Measurements from ENCODE around the gene ATP11A. TPM values are rescaled to one million over a fixed set of nuclear protein-coding genes. Genes with fewer than 3 reads are reported as not detected.

ATP11A gene
- total and polyA plus RNA-seq, 2 experiments from 2014 or later = 12.3 to 52.6 TPM

DNA sequence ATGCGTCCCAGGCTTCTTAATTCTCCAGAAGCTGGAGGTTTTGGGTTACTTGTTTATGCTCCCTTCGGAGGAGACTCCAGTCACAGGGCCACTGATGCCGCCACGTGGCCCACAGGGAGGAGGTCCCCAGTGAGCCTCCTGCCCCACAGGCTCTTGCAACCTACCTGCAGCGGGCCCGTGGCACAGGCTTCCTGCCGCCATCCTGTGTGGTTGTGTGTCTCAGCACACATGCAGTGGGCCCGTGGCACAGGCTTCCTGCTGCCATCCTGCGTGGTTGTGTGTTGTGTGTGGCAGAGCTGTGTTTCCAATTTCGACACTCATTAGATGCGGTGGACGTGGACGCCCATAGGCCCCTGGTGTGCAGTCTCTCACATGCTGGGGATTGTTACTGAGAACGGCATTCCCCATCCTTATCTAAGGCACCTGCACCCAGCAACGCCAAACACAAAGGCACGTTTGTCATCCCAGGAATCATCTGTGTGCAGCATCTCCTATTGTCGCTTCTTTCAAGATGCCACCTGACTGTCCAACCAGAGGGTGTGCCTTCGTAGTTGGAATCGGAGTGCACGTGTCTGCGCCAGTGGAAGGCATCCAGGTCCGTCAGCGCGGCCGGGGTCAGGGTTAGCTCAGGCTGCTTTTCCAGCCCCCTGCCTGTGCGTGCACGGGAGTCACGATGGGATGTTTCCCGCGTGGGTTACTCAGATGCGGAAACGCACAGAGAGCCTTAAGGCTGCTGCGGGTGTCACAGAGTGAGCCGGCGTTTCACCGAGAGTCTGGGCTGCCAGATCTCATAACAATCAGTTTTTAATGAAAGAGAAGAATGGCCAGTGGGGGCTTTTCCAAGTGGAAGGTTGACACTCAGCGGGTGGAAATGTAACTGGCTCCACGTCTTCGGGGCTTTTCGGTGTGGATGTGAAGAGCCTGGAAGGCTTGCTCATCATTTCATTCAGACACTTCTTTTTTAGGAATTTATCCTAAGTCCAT is 119.8 kb downstream of the ATP11A start (continued):
- TF ChIP-seq, protein P1, sequence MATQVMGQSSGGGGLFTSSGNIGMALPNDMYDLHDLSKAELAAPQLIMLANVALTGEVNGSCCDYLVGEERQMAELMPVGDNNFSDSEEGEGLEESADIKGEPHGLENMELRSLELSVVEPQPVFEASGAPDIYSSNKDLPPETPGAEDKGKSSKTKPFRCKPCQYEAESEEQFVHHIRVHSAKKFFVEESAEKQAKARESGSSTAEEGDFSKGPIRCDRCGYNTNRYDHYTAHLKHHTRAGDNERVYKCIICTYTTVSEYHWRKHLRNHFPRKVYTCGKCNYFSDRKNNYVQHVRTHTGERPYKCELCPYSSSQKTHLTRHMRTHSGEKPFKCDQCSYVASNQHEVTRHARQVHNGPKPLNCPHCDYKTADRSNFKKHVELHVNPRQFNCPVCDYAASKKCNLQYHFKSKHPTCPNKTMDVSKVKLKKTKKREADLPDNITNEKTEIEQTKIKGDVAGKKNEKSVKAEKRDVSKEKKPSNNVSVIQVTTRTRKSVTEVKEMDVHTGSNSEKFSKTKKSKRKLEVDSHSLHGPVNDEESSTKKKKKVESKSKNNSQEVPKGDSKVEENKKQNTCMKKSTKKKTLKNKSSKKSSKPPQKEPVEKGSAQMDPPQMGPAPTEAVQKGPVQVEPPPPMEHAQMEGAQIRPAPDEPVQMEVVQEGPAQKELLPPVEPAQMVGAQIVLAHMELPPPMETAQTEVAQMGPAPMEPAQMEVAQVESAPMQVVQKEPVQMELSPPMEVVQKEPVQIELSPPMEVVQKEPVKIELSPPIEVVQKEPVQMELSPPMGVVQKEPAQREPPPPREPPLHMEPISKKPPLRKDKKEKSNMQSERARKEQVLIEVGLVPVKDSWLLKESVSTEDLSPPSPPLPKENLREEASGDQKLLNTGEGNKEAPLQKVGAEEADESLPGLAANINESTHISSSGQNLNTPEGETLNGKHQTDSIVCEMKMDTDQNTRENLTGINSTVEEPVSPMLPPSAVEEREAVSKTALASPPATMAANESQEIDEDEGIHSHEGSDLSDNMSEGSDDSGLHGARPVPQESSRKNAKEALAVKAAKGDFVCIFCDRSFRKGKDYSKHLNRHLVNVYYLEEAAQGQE (IDR thresholded peaks at IDR 0.05; ENCODE audit: unreplicated experiment) = no peak
- TF ChIP-seq, protein P2, sequence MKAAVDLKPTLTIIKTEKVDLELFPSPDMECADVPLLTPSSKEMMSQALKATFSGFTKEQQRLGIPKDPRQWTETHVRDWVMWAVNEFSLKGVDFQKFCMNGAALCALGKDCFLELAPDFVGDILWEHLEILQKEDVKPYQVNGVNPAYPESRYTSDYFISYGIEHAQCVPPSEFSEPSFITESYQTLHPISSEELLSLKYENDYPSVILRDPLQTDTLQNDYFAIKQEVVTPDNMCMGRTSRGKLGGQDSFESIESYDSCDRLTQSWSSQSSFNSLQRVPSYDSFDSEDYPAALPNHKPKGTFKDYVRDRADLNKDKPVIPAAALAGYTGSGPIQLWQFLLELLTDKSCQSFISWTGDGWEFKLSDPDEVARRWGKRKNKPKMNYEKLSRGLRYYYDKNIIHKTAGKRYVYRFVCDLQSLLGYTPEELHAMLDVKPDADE (IDR thresholded peaks at IDR 0.05) = no peak
- no peak for TF ChIP-seq EZH2 (IDR thresholded peaks at IDR 0.05; ENCODE audit: low read depth, unreplicated experiment)

DNA sequence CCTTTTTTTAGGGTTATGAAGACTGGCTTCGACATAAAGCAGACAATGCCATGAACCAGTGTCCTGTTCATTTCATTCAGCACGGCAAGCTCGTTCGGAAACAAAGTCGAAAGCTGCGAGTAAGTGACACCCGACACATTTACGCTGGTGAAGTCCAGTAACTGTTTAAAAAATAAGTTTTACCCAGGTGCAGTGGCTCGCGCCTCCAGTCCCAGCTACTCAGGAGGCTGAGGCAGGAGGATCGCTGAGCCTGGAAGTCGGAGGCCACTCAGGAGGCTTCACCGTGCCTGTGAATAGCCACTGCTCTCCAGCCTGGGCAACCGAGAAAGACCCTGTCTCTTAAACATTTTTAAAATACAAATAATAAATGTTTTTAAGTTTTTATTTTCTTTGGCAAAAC is 120.8 kb downstream of the ATP11A start:
- H3K27ac Mint-ChIP-seq = no peak overlapping the region
- H3K36me3 ChIP-seq (ENCODE audit: insufficient read depth) = peaks cover 7% of the 10 kb centered on the region
- TF ChIP-seq, protein P2 (IDR thresholded peaks at IDR 0.05) = no peak
- TF ChIP-seq EZH2 (IDR thresholded peaks at IDR 0.05; ENCODE audit: low read depth, unreplicated experiment) = no peak
- TF ChIP-seq, protein P1 (IDR thresholded peaks at IDR 0.05; ENCODE audit: unreplicated experiment) = no peak
- no peak for TF ChIP-seq EZH2phosphoT487 (IDR thresholded peaks at IDR 0.05; ENCODE audit: unreplicated experiment)
- TF ChIP-seq STAT1 (IDR thresholded peaks at IDR 0.05; ENCODE audit: unreplicated experiment) = no peak
- no peak for TF ChIP-seq CREB1 (CRISPR knock-in tag; IDR thresholded peaks at IDR 0.05; ENCODE audit: low read depth)
- TF ChIP-seq, protein P3, sequence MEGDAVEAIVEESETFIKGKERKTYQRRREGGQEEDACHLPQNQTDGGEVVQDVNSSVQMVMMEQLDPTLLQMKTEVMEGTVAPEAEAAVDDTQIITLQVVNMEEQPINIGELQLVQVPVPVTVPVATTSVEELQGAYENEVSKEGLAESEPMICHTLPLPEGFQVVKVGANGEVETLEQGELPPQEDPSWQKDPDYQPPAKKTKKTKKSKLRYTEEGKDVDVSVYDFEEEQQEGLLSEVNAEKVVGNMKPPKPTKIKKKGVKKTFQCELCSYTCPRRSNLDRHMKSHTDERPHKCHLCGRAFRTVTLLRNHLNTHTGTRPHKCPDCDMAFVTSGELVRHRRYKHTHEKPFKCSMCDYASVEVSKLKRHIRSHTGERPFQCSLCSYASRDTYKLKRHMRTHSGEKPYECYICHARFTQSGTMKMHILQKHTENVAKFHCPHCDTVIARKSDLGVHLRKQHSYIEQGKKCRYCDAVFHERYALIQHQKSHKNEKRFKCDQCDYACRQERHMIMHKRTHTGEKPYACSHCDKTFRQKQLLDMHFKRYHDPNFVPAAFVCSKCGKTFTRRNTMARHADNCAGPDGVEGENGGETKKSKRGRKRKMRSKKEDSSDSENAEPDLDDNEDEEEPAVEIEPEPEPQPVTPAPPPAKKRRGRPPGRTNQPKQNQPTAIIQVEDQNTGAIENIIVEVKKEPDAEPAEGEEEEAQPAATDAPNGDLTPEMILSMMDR (conservative IDR thresholded peaks at IDR 0.05; ENCODE audit: low read depth in 2 of 2) = no peak
- no peak for TF ChIP-seq ZNF331 (CRISPR knock-in tag; IDR thresholded peaks at IDR 0.05; ENCODE audit: low read depth)
- no peak for TF ChIP-seq NANOG (IDR thresholded peaks at IDR 0.05; ENCODE audit: borderline replicate concordance)
- TF ChIP-seq ZNF114 (CRISPR knock-in tag; IDR thresholded peaks at IDR 0.05) = no peak
- no peak for TF ChIP-seq JUNB (IDR thresholded peaks at IDR 0.05; ENCODE audit: unreplicated experiment)
- TF ChIP-seq POLR2AphosphoS5 (IDR thresholded peaks at IDR 0.05; ENCODE audit: low read depth) = no peak

More for the DNA sequence above, 120.8 kb downstream of the ATP11A start:
- Histone ChIP-seq H3K27me3 (ENCODE audit: insufficient read depth) (no peaks in the 10 kb centered on the region), H3K4me2 (no peak overlapping the region), H4K20me1 (replicated peaks; ENCODE audit: insufficient read depth) (no peaks in the 10 kb centered on the region), H3K27ac (ENCODE audit: low read depth) (no peak overlapping the region), H3K4me1 (ENCODE audit: insufficient read depth) (no peaks in the 10 kb centered on the region), H3K9me2 (ENCODE audit: insufficient read depth) (no peaks in the 10 kb centered on the region), H3F3A (replicated peaks; ENCODE audit: low read depth) (no peaks in the 10 kb centered on the region; the same call in 1 of the 2 replicates), H3K79me2 (replicated peaks; ENCODE audit: insufficient read depth) (no peaks in the 10 kb centered on the region), H2AFZ (no peak overlapping the region), H3K4me3 (no peak overlapping the region)
- Mint-ChIP-seq H3K36me3 (ENCODE audit: low read depth) (peaks cover 72% of the 10 kb centered on the region), H3K4me1 (peaks cover 5% of the 10 kb centered on the region), H3K27me3 (ENCODE audit: insufficient read depth, low read depth, poor library complexity) (peaks cover 9% of the 10 kb centered on the region), H3K9me3 (peaks cover 4% of the 10 kb centered on the region; the same call in 1 of the 3 replicates), H3K4me3 (no peak overlapping the region)
- ATAC-seq = no peak
- no peak for DNase-seq (ENCODE audit: low spot score)

Measured in GM23338 (cell line).